T follicular helper cell (primary cell): ENCODE measurements around the gene RHOA.
"Not testable (repeated sequence)": the region's sequence is repeated elsewhere in the genome, so short reads cannot be mapped to it uniquely, and the experiment has no call there.

Source experiments
- DNase-seq: peaks from one replicate; pipeline ENCODE4 v3.0.0-alpha.2; 2020; ENCODE audit warnings: low read depth

Gene RHOA

GRCh38 chr3:49362561-49362960 is 49.2 kb downstream of the RHOA start:
- DNase-seq: no peak

DNA sequence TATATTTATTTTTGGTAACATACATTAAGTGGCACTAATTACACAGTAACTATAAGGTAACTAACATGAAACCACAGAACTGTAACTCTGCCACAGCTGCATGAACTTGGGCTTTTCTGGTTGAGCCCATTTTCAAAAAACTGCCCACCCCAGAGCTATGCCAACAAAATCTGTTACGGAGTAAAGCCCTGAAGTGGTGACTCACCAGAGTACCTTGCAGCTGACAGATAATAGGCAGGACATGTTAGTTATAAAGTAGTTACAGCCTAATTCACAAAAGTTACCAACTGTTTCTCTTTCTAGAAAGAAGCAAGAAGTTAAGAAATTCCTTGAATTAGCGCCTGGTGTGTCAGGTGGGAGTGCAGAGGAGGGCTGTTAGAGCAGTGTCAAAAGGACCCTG is 52.2 kb downstream of the RHOA start:
- DNase-seq: no peak

DNA sequence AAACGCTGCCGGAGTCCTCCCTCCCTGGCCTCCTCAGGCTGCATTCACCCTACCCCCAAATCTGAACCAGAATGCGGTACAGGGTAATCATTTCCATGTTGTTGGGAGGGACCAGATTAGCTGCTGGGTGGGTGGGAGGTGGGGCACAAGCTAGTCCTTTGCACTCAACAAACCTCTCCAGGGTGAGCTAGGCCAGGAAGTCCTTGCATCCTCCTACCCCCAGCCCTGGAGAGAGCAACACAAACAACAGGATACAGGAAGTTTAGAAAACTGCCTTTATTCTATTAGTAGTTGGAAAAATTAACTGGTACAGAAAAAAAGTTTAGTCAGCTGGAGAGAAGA is 52.9 kb downstream of the RHOA start:
- DNase-seq: no peak

GRCh38 chr3:49358217-49358883 is 53.4 kb downstream of the RHOA start, which contains the start of gene GPX1:
GPX1 (minus strand) TSS chr3:49358353; CDS start chr3:49358278, 75 bp downstream.
- peak; percentile 53 for DNase-seq

DNA sequence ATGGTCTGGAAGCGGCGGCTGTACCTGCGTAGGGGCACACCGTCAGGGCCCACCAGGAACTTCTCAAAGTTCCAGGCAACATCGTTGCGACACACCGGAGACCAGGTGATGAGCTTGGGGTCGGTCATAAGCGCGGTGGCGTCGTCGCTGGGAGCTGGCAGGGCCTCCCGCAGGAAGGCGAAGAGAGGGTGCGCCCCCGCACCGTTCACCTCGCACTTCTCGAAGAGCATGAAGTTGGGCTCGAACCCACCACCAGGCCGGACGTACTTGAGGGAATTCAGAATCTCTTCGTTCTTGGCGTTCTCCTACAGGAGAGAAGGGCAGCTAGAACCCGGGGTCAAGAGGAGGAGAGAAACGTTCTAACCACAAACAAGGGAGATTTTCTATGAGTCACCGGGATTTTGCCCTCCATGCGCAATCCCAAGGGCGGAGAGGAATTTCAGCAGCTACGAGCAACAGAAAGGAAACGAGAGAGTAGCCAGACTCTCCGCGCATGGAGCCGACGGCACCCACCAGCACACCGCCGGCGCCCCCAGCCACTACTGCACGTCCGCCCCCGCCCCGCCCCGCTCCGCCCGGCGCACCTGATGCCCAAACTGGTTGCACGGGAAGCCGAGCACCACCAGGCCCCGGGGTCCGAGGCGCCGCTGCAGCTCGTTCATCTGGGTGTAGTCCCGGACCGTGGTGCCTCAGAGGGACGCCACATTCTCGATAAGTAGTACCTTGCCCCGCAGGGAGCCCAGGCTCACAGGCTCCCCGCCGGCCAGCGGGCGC is 54.1 kb downstream of the RHOA start:
- peak; percentile 20 for DNase-seq

DNA sequence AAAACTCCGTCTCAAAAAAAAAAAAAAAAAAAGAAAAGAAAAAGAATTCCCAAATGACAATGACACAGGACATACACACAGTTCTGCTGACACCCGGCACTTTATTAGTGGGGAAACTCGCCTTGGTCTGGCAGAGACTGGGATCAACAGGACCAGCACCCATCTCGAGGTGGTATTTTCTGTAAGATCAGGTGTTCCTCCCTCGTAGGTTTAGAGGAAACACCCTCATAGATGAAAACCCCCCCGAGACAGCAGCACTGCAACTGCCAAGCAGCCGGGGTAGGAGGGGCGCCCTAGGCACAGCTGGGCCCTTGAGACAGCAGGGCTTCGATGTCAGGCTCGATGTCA is 54.7 kb downstream of the RHOA start:
- not testable (repeated sequence) for DNase-seq

GRCh38 chr3:49352890-49353421 is 58.8 kb downstream of the RHOA start:
- no peak for DNase-seq

DNA sequence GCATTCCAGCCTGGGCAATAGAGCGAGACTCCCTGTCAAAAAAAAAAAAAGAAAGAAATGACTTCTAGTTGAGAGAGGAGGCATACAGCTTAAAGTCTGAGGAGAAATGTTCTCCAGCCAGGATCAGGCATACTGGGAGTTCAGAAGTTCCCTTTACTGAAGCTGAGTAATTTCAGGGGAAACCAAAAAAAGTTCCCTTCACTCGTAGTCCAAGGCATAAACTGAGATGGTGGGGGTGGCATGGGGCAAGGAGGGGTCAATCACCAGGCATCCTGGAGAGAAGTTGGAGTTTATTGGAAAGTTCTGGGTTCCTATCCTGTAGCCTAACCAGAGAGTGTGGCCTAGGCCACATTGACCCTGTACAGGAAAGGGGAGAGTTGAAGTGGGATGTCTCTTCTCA is 59.5 kb downstream of the RHOA start:
- no peak for DNase-seq

GRCh38 chr3:49351521-49352011 is 60.2 kb downstream of the RHOA start:
- no peak for DNase-seq

DNA sequence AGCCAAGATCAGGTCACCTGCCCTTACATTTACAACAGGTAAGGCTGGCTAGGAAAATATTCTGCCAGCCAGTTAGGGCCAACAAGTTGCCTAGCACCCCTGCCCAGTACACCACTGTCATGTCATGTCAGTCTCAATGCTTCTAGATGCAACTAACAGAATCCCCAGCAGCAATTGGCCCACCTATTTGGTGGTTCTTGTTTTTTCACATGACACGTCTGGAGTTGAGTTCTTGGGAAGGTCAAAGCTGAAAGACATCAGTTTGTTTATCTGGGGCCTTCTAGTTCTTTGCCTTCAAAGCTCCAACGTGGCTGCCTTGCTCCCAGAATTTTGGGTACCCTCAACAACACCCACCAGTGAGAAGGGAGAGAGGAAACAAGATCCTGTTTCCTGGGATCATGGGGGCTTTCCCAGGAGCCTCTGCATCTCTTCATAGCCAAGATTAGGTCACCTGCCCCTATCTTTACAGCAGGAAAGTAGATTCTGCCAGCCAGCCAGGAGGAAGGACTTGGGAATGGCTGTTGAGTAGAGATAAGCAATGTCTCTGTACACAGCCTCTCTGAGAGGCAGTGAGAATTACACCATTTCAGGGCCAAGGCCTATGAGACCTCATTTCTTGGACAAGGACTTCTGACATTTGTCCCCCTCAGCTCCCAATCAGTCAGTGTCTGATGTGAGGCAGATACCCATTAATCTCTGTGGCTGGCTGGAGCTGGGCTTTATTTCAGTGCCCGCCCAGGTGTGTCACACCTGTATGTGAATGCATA is 62.2 kb downstream of the RHOA start:
- DNase-seq: no peak

DNA sequence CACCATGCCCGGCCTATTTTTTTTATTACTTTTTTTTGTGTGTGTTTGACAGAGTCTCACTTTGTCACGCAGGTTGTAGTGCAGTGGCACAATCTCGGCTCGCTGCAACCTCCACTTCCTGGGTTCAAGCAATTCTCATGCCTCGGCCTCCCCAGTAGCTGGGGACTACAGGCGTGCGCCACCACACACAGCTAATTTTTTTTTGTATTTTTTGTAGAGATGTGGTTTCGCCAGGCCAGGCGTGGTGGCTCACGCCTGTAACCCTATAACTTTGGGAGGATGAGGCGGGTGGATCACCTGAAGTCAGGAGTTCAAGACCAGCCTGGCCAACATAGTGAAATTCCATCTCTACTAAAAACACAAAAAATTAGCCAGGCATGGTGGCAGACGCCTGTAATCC is 63.4 kb downstream of the RHOA start:
- DNase-seq: not testable (repeated sequence)

- DNase-seq: no peak
Observed at GRCh38 chr3:49346797-49347251, 65.0 kb downstream of the RHOA start.

DNA sequence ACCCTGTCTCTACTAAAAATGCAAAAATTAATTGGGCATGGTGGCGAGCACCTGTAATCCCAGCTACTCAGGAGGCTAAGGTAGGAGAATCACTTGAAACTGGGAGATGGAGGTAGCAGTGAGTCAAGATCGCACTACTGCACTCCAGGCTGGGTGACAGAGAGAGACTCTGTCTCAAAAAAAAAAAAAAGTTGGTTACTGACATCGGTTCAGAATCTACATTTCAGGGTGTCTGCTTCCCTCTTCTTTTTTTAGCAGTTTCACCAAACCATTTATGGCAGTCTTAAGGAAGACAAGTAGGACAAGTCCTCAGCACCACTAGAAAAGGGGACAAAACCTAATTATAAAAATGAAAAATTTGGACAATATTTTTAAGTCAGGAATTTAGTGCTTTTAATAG is 68.6 kb downstream of the RHOA start:
- no peak for DNase-seq

DNA sequence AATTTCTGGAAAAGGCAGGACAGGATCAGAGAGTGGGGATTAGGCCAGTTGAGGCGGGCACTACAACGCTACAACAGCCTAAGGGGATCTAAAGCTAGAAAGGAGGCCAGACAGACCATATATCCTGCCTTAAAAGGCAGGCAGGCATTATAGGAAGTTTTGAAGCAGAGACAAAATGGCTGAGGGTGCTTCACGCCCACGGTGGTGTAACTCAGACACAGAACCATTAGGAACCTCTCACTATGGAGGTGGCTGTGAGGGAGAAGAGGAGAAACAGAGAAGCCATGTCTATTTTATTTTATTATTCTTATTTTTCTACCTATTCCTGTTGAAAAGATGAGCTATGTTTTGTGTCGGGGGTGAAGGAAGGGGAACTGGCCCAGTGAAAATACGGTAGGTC is 69.8 kb downstream of the RHOA start:
- no peak for DNase-seq

GRCh38 chr3:49339941-49340800 is 71.6 kb downstream of the RHOA start, which contains the start of gene USP4:
USP4 (minus strand) TSS chr3:49340053; CDS start chr3:49340024, 29 bp downstream.
- DNase-seq: peak; percentile 83

GRCh38 chr3:49339581-49339940 is 72.2 kb downstream of the RHOA start:
- DNase-seq: peak; percentile 6

GRCh38 chr3:49333916-49334633 is 77.7 kb downstream of the RHOA start:
- no peak for DNase-seq

GRCh38 chr3:49333091-49333490 is 78.7 kb downstream of the RHOA start:
- DNase-seq: peak; percentile 5

GRCh38 chr3:49329186-49329585 is 82.6 kb downstream of the RHOA start:
- no peak for DNase-seq

- DNase-seq: not testable (repeated sequence)
Observed at GRCh38 chr3:49328350-49328749, 83.4 kb downstream of the RHOA start.

GRCh38 chr3:49327485-49327884 is 84.3 kb downstream of the RHOA start:
- no peak for DNase-seq
